Endothelial cell of umbilical vein (primary cell): ENCODE measurements around the gene UNC13D. TPM values are rescaled to one million over a fixed set of nuclear protein-coding genes. Genes with fewer than 3 reads are reported as not detected.
A peak's percentile ranks its signal among the peaks of the same experiment; 100 is the strongest.

Source experiments
- BruUV-seq: library from RNA; stranded (reverse); fragments of 400-500 nt; replicated peaks from 2 replicates; lab custom pipeline; 2021; lab: Mats Ljungman, UMichigan
- CTCF ChIA-PET: fragments of 300-600, 350-600 bp; sonication (Branson Sonifier 250); formaldehyde crosslinking; loops from one replicate; lab custom pipeline; 2021; ENCODE audit warnings: antibody characterized with exemption, inconsistent platforms; lab: Charles Lee
- POLR2A ChIA-PET: fragments of 300-600, 350-600 bp; sonication (Branson Sonifier 250); formaldehyde crosslinking; loops from one replicate; lab custom pipeline; 2021; ENCODE audit warnings: antibody characterized with exemption, inconsistent platforms; lab: Charles Lee
- DNase-seq: peaks from one replicate; pipeline ENCODE4 v3.0.0-alpha.2; 2011; ENCODE audit warnings: low read depth, low spot score
- FAIRE-seq: peaks from 2 replicates; lab custom pipeline; 2011; peaks lifted over from hg19 to GRCh38; lab: Jason Lieb, UNC
- H2AFZ ChIP-seq: 2 replicates; pipeline ENCODE4 v1.6.0; 2012; ENCODE audit warnings: low read depth, low read length, control low read depth, inconsistent platforms
- H3K27ac ChIP-seq: 2 replicates; pipeline ENCODE4 v1.5.1; 2011; ENCODE audit warnings: low read depth, mild to moderate bottlenecking, control low read depth, low read length, moderate library complexity; ENCODE audit not compliant: insufficient read depth
- H3K27me3 ChIP-seq, 2 experiments: 2 replicates each; pipeline versions ENCODE4 v1.6.0 to v1.6.1; 2011; ENCODE audit warnings: low read length in 2 of 2, mixed read lengths in 1 of 2; ENCODE audit not compliant: control insufficient read depth in 2 of 2, insufficient read depth in 2 of 2
- H3K36me3 ChIP-seq, 2 experiments: 2 replicates in 1 of 2; 3 replicates in 1 of 2; pipeline ENCODE4 v1.5.1; 2011; ENCODE audit warnings: low read length in 2 of 2, mild to moderate bottlenecking in 1 of 2, moderate library complexity in 1 of 2; ENCODE audit not compliant: control insufficient read depth in 2 of 2, insufficient read depth in 2 of 2; ENCODE audit errors: extremely low read depth in 1 of 2
- H3K4me1 ChIP-seq: 3 replicates; pipeline ENCODE4 v1.5.1; 2011; ENCODE audit warnings: mild to moderate bottlenecking, low read length; ENCODE audit not compliant: control insufficient read depth, insufficient read depth; ENCODE audit errors: extremely low read depth
- H3K4me2 ChIP-seq: 2 replicates; pipeline ENCODE4 v1.6.1; 2011; ENCODE audit warnings: low read length, control low read depth, mixed read lengths; ENCODE audit not compliant: insufficient read depth
- H3K4me3 ChIP-seq, 3 experiments: fragments of 200-600 bp in 1 of 3; sonication (generic), shearing (Covaris generic) in 1 of 3; replicated peaks in 1 of 3; 2 replicates each; pipeline ENCODE4 v1.5.1; 2011 to 2016; ENCODE audit warnings: control low read depth in 3 of 3, low read length in 3 of 3, mild to moderate bottlenecking in 2 of 3, inconsistent platforms in 1 of 3, low read depth in 1 of 3, moderate library complexity in 1 of 3; ENCODE audit not compliant: insufficient read depth in 1 of 3
- H3K79me2 ChIP-seq: 2 replicates; pipeline ENCODE4 v1.6.0; 2012; ENCODE audit warnings: low read length, inconsistent platforms; ENCODE audit not compliant: control insufficient read depth, insufficient read depth
- H3K9ac ChIP-seq: replicated peaks from 2 replicates; pipeline ENCODE3; 2011; ENCODE audit warnings: low read length, control low read depth; ENCODE audit not compliant: insufficient read depth; ENCODE audit errors: extremely low read depth
- H3K9me1 ChIP-seq: replicated peaks from 3 replicates; pipeline ENCODE4 v1.6.0; 2011; ENCODE audit warnings: mild to moderate bottlenecking, low read length; ENCODE audit not compliant: control insufficient read depth, insufficient read depth; ENCODE audit errors: extremely low read depth
- H3K9me3 ChIP-seq: replicated peaks from 2 replicates; pipeline ENCODE4 v1.5.1; 2012; ENCODE audit warnings: low read length, inconsistent platforms; ENCODE audit not compliant: control insufficient read depth, insufficient read depth
- H4K20me1 ChIP-seq: replicated peaks from 2 replicates; pipeline ENCODE3; 2011; ENCODE audit warnings: mild to moderate bottlenecking, low read length; ENCODE audit not compliant: control insufficient read depth, insufficient read depth; ENCODE audit errors: extremely low read depth
- EZH2 ChIP-seq: IDR thresholded peaks from 2 replicates; pipeline ENCODE4 v1.6.1; 2012; ENCODE audit warnings: borderline replicate concordance, low read depth, mild to moderate bottlenecking, moderate library complexity, low read length, inconsistent platforms; ENCODE audit not compliant: severe bottlenecking
- FOS ChIP-seq: IDR thresholded peaks from 2 replicates; pipeline ENCODE4 v1.6.1; 2011; ENCODE audit warnings: mild to moderate bottlenecking, low read length, moderate library complexity, borderline replicate concordance; ENCODE audit not compliant: insufficient read depth
- GATA2 ChIP-seq: IDR thresholded peaks from 2 replicates; pipeline ENCODE4 v1.7.0; 2011; ENCODE audit warnings: low read depth, mild to moderate bottlenecking, moderate library complexity, mixed read lengths, low read length; ENCODE audit not compliant: insufficient read length, insufficient read depth
- JUN ChIP-seq: IDR thresholded peaks from 2 replicates; pipeline ENCODE4 v1.6.1; 2011; ENCODE audit warnings: borderline replicate concordance, low read depth; ENCODE audit not compliant: insufficient read length, insufficient read depth
- MAX ChIP-seq: IDR thresholded peaks from 2 replicates; pipeline ENCODE4 v1.6.1; 2011; ENCODE audit not compliant: insufficient read depth, insufficient read length
- MYC ChIP-seq: IDR thresholded peaks from one replicate; pipeline ENCODE4 v1.6.1; 2011; ENCODE audit warnings: mild to moderate bottlenecking, low read depth, low read length
- POLR2A ChIP-seq: IDR thresholded peaks from 2 replicates; pipeline ENCODE4 v1.6.1; 2012; ENCODE audit warnings: low read depth, mild to moderate bottlenecking, control low read depth, low read length
- POLR2AphosphoS5 ChIP-seq: IDR thresholded peaks from 2 replicates; pipeline ENCODE4 v1.6.1; 2012; ENCODE audit warnings: low read depth, mild to moderate bottlenecking, control low read depth, low read length, moderate library complexity; ENCODE audit not compliant: insufficient read depth
- dilution Hi-C: fragments of 300-500 bp; cut with MboI; formaldehyde crosslinking; loops from one replicate; pipeline ENCODE4 v1.15.0; 2019; ENCODE audit warnings: low sequenced_read_pairs; ENCODE audit not compliant: extremely low pct_ligation_motif_present
- intact Hi-C: fragments of 100-400 bp; cut with micrococcal nuclease; formaldehyde crosslinking; loops from one replicate; pipeline ENCODE4 v1.10.0; 2022
- polyA plus RNA-seq, 4 experiments: library from polyadenylated mRNA; depleted of rRNA in 3 of 4; stranded (reverse) in 3 of 4; unstranded in 1 of 4; fragments of >200 nt; gene quantifications; 2 replicates each; pipeline versions ENCODE4 v1.2.1 to v1.2.3, GENCODE V29; 2011 to 2012; ENCODE audit warnings: missing spikeins in 1 of 4
- total RNA-seq: library from RNA; stranded (reverse); gene quantifications from 2 replicates; pipeline ENCODE4 v1.2.3, GENCODE V29; 2021
- TF ChIP-seq, protein P1 (sequence below), 2 donors: IDR thresholded peaks; 1 replicate in 1 of 2; 2 replicates in 1 of 2; pipeline ENCODE4 v1.5.1; 2011; ENCODE audit warnings: low read length in 2 of 2, mild to moderate bottlenecking in 2 of 2, moderate library complexity in 2 of 2, control low read depth in 1 of 2, inconsistent platforms in 1 of 2, low read depth in 1 of 2; ENCODE audit not compliant: insufficient read depth in 1 of 2; ENCODE audit errors: extremely low read depth in 1 of 2

The UNC13D gene
- total and polyA plus RNA-seq, 2 donors (not counting 3 experiments of a cell fraction or from before 2014, with no cell fraction given) = 6.9 to 14.9 TPM

DNA sequence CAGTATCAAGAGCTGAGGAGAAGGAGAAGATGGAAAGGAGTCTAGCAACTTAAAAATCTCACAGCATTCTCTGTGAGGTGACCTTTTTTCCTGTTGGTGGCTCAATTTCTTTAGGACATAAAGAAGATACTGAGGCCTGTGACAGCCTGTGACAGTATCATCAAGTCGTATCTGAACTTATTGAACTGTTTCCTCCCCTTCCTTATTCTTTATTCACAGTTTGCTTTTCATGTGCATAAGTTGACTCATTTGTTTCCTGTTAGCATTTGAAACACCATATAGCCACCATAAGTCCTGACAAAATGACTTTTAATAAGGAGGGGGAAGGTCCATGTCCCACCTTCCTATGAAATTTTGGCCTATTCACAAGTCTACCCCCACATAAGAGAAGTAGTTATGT, 50.7 kb downstream of the UNC13D start:
- H4K20me1 ChIP-seq = no peaks in the 10 kb centered on the region
- peak overlapping the region; percentile 42 for H3K27ac ChIP-seq
- H3K9ac ChIP-seq = no peak overlapping the region
- dilution Hi-C loops (no loop called here), intact Hi-C loops (no loop called here)
- no peaks in the 10 kb centered on the region for H3K9me1 ChIP-seq
- H3K36me3 ChIP-seq = peaks cover 2 to 3% of the 10 kb centered on the region in 2 experiments
- no peak overlapping the region for H2AFZ ChIP-seq
- H3K27me3 ChIP-seq = no peaks in the 10 kb centered on the region
- ChIA-PET CTCF (interaction anchor here (1.4 to 1.9 kb wide), 3 partner anchors 10 to 28 kb away, joined by 3 to 4 read pairs (median 4); partner anchors contain the start of gene GALK1), POLR2A (no interaction called here)
- FAIRE-seq = peak; percentile 81
- H3K4me3 ChIP-seq = no peak overlapping the region
- TF ChIP-seq, protein P1, sequence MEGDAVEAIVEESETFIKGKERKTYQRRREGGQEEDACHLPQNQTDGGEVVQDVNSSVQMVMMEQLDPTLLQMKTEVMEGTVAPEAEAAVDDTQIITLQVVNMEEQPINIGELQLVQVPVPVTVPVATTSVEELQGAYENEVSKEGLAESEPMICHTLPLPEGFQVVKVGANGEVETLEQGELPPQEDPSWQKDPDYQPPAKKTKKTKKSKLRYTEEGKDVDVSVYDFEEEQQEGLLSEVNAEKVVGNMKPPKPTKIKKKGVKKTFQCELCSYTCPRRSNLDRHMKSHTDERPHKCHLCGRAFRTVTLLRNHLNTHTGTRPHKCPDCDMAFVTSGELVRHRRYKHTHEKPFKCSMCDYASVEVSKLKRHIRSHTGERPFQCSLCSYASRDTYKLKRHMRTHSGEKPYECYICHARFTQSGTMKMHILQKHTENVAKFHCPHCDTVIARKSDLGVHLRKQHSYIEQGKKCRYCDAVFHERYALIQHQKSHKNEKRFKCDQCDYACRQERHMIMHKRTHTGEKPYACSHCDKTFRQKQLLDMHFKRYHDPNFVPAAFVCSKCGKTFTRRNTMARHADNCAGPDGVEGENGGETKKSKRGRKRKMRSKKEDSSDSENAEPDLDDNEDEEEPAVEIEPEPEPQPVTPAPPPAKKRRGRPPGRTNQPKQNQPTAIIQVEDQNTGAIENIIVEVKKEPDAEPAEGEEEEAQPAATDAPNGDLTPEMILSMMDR (IDR thresholded peaks at IDR 0.05; ENCODE audit: extremely low read depth in 1 of 2, insufficient read depth in 1 of 2, low read depth in 1 of 2, low read length in 2 of 2) = no peak
- TF ChIP-seq JUN (no peak), POLR2AphosphoS5 (no peak), MYC (no peak)
- H3K4me2 ChIP-seq = peak overlapping the region; percentile 34
- BruUV-seq = no TSS peak
- peaks cover 11% of the 10 kb centered on the region for H3K79me2 ChIP-seq
- peaks cover 16% of the 10 kb centered on the region for H3K4me1 ChIP-seq
- no peak for DNase-seq
- no peaks in the 10 kb centered on the region for H3K9me3 ChIP-seq

DNA sequence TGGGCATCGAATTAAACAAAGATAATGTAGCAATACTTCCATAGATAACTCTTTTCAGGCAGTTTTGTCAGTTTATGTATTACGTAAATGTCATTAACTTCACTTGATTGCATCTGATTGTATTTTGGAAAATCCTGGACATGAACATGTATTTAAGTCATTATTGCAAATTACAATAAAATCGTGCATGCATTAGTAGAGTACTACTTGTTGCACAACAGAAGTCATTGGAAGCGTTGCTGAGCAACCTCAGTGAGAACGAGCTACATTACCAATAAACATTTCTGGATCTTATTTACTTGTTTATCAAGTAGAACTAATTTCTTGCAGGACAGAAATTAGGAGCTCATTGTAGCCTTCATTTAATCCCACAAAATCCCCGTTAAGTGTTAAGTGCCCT, 53.0 kb downstream of the UNC13D start:
- CTCF ChIA-PET = interaction anchor here (0.6 to 1.9 kb wide), 6 partner anchors 8 to 192 kb away, joined by 3 to 9 read pairs (median 4); partner anchors contain the start of gene GALK1
- no peak for FAIRE-seq
- no TSS peak for BruUV-seq
- peaks cover 24% of the 10 kb centered on the region for H3K79me2 ChIP-seq
- H3K27ac ChIP-seq = no peak overlapping the region
- no peak for DNase-seq
- H3K9ac ChIP-seq = no peak overlapping the region
- H3K9me3 ChIP-seq = no peaks in the 10 kb centered on the region
- POLR2A ChIA-PET = no interaction called here
- H4K20me1 ChIP-seq = no peaks in the 10 kb centered on the region
- H3K4me1 ChIP-seq = peaks cover 17% of the 10 kb centered on the region
- dilution Hi-C loops (no loop called here), intact Hi-C loops (no loop called here)
- no peaks in the 10 kb centered on the region for H3K27me3 ChIP-seq
- no peak for TF ChIP-seq MYC
- TF ChIP-seq POLR2A = no peak
- TF ChIP-seq GATA2 = no peak
- no peak for TF ChIP-seq MAX
- no peak for TF ChIP-seq JUN
- no peak for TF ChIP-seq POLR2AphosphoS5
- TF ChIP-seq FOS = no peak
- TF ChIP-seq, protein P1 (IDR thresholded peaks at IDR 0.05; ENCODE audit: extremely low read depth in 1 of 2, insufficient read depth in 1 of 2, low read depth in 1 of 2, low read length in 2 of 2) = no peak
- no peak for TF ChIP-seq EZH2
- H3K4me3 ChIP-seq = no peak overlapping the region
- no peak overlapping the region for H2AFZ ChIP-seq
- H3K4me2 ChIP-seq = no peak overlapping the region
- no peaks in the 10 kb centered on the region for H3K9me1 ChIP-seq
- H3K36me3 ChIP-seq = peaks cover 2 to 3% of the 10 kb centered on the region in 2 experiments
